WTC11 (cell line): ENCODE measurements around the gene QSOX2.

Experiments
- CTCF ChIP-seq: fragments of 200-600 bp; IDR thresholded peaks from 2 replicates; pipeline ENCODE4 v1.8.0; 2022; ENCODE audit warnings: antibody characterized with exemption
- MXD4 ChIP-seq: fragments of 250-450 bp; sonication (Bioruptor Pico); IDR thresholded peaks from 2 replicates; pipeline ENCODE4 v1.8.0; 2021; ENCODE audit warnings: mild to moderate bottlenecking, moderate library complexity, borderline replicate concordance

DNA sequence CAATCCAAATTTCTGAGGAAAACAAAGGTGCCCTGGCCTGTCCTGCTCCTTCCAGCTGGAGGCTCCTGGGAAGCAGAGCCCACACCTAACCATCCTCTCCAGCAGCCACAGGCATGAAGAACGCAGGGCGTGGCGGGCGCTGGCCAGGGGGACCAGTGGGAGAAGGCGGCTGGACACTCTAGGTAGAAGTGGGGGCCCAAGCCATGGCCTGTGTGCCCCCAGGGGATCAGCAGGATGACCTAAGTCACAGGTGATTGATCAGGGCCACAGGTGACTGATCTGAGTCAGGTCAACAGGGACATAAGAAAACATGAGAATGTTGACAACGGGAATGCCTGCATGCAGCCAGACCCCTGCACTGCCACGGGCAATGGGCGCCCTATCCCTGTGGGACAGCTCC lies 3.4 kb downstream of the QSOX2 start:
- no peak for TF ChIP-seq CTCF
- no peak for TF ChIP-seq MXD4 (CRISPR knock-in tag)
